Neural cell (in vitro differentiated cells): ENCODE measurements around the gene COL4A2. TPM values are rescaled to one million over a fixed set of nuclear protein-coding genes. Genes with fewer than 3 reads are reported as not detected.

Experiments used
- H2AFZ ChIP-seq: fragments of 200-600, 300-800 bp; sonication (generic), shearing (Covaris generic); 2 replicates; pipeline ENCODE4 v1.6.0; 2014; ENCODE audit warnings: low read depth, mild to moderate bottlenecking, antibody characterized with exemption, low read length, moderate library complexity
- H3F3A ChIP-seq: fragments of 200-600 bp; shearing (Covaris generic); 2 replicates; pipeline ENCODE4 v1.6.1; 2016; ENCODE audit warnings: mild to moderate bottlenecking, moderate library complexity, mixed read lengths, antibody characterized with exemption, low read length; ENCODE audit not compliant: insufficient read depth, poor library complexity, severe bottlenecking
- H3K27ac ChIP-seq: fragments of 200-600, 300-800 bp; sonication (generic), shearing (Covaris generic); 2 replicates; pipeline ENCODE4 v1.5.1; 2014; ENCODE audit warnings: mild to moderate bottlenecking, low read length, moderate library complexity
- H3K27me3 ChIP-seq: fragments of 300-800, 200-600 bp; sonication (generic), shearing (Covaris generic); 2 replicates; pipeline ENCODE4 v1.6.0; 2014; ENCODE audit warnings: mild to moderate bottlenecking, low read depth, low read length, moderate library complexity; ENCODE audit not compliant: insufficient read depth
- H3K36me3 ChIP-seq: fragments of 300-800, 200-600 bp; sonication (generic), shearing (Covaris generic); 2 replicates; pipeline ENCODE4 v1.5.1; 2014; ENCODE audit warnings: mild to moderate bottlenecking, antibody characterized with exemption, low read length, moderate library complexity; ENCODE audit not compliant: insufficient read depth
- H3K4me2 ChIP-seq: fragments of 300-800, 200-600 bp; sonication (generic), shearing (Covaris generic); 2 replicates; pipeline ENCODE4 v1.6.0; 2014; ENCODE audit warnings: mild to moderate bottlenecking, low read length
- H3K4me3 ChIP-seq: fragments of 300-800, 200-600 bp; sonication (generic), shearing (Covaris generic); 2 replicates; pipeline ENCODE4 v1.5.1; 2014; ENCODE audit warnings: mild to moderate bottlenecking, low read length, moderate library complexity
- H3K79me2 ChIP-seq: fragments of 200-600 bp; shearing (Covaris generic); replicated peaks from 2 replicates; pipeline ENCODE4 v1.6.0; 2014; ENCODE audit warnings: mild to moderate bottlenecking, low read length, moderate library complexity; ENCODE audit not compliant: insufficient read depth
- H3K9ac ChIP-seq: fragments of 300-800, 200-600 bp; sonication (generic), shearing (Covaris generic); 2 replicates; pipeline ENCODE4 v1.6.1; 2016; ENCODE audit warnings: mild to moderate bottlenecking, low read length, mixed read lengths
- H3K9me2 ChIP-seq: fragments of 200-600 bp; shearing (Covaris generic); 2 replicates; pipeline ENCODE4 v1.6.1; 2016; ENCODE audit warnings: mild to moderate bottlenecking, low read length, mixed read lengths; ENCODE audit not compliant: insufficient read depth
- H3K9me3 ChIP-seq: fragments of 200-600, 300-800 bp; sonication (generic), shearing (Covaris generic); 2 replicates; pipeline ENCODE4 v1.6.1; 2016; ENCODE audit warnings: mild to moderate bottlenecking, mixed run types, low read length, moderate library complexity, mixed read lengths
- H4K20me1 ChIP-seq: fragments of 200-600 bp; shearing (Covaris generic); 2 replicates; pipeline ENCODE4 v1.6.1; 2016; ENCODE audit warnings: mild to moderate bottlenecking, mixed run types; ENCODE audit not compliant: insufficient read depth
- CTCF ChIP-seq: fragments of 450-650 bp; IDR thresholded peaks from 2 replicates; pipeline ENCODE4 v1.5.1; 2014; ENCODE audit warnings: antibody characterized with exemption, mild to moderate bottlenecking, moderate library complexity; ENCODE audit not compliant: poor library complexity, severe bottlenecking
- EP300 ChIP-seq: fragments of 450-650 bp; conservative IDR thresholded peaks from 2 replicates; pipeline ENCODE4 v1.6.1; 2014; ENCODE audit warnings: antibody characterized with exemption, mild to moderate bottlenecking, moderate library complexity; ENCODE audit not compliant: poor library complexity, severe bottlenecking
- EZH2 ChIP-seq: fragments of 200-600, 300-800 bp; shearing (Covaris generic), sonication (generic); IDR thresholded peaks from 2 replicates; pipeline ENCODE4 v1.6.1; 2014; ENCODE audit warnings: antibody characterized with exemption, low read length, borderline replicate concordance, mild to moderate bottlenecking; ENCODE audit not compliant: insufficient read depth, poor library complexity, severe bottlenecking
- MXI1 ChIP-seq: fragments of 450-650 bp; conservative IDR thresholded peaks from 2 replicates; pipeline ENCODE4 v1.6.1; 2014; ENCODE audit warnings: antibody characterized with exemption, mild to moderate bottlenecking; ENCODE audit not compliant: poor library complexity, severe bottlenecking
- POLR2AphosphoS5 ChIP-seq: IDR thresholded peaks from 2 replicates; pipeline ENCODE4 v1.6.1; 2012
- RAD21 ChIP-seq: fragments of 450-650 bp; conservative IDR thresholded peaks from 2 replicates; pipeline ENCODE4 v1.6.1; 2014; ENCODE audit warnings: antibody characterized with exemption, mild to moderate bottlenecking, moderate library complexity
- REST ChIP-seq: IDR thresholded peaks from 2 replicates; pipeline ENCODE4 v1.6.1; 2012; ENCODE audit warnings: borderline replicate concordance
- SMC3 ChIP-seq: fragments of 450-650 bp; conservative IDR thresholded peaks from 2 replicates; pipeline ENCODE4 v1.6.1; 2014; ENCODE audit warnings: antibody characterized with exemption, mild to moderate bottlenecking, moderate library complexity; ENCODE audit not compliant: poor library complexity
- TAF1 ChIP-seq: IDR thresholded peaks from 2 replicates; pipeline ENCODE4 v1.6.1; 2012; ENCODE audit warnings: low read depth
- polyA plus RNA-seq: library from polyadenylated mRNA; depleted of rRNA; stranded (reverse); fragments of >200 nt; gene quantifications from 2 replicates; pipeline ENCODE4 v1.2.3, GENCODE V29; 2014

The COL4A2 gene
- polyA plus RNA-seq, 1 donor from 2014 or later = 30.8 TPM

- Histone ChIP-seq H3K4me3 (no peak overlapping the region), H3K36me3 (no peaks in the 10 kb centered on the region), H2AFZ (no peak overlapping the region), H3K27me3 (no peaks in the 10 kb centered on the region), H3K4me2 (no peak overlapping the region), H3F3A (no peaks in the 10 kb centered on the region), H3K9me3 (no peaks in the 10 kb centered on the region), H3K9me2 (no peaks in the 10 kb centered on the region), H3K9ac (no peak overlapping the region), H4K20me1 (no peaks in the 10 kb centered on the region), H3K27ac (no peak overlapping the region), H3K79me2 (no peaks in the 10 kb centered on the region)
- TF ChIP-seq REST (no peak), POLR2AphosphoS5 (no peak), TAF1 (no peak), RAD21 (no peak), MXI1 (no peak), EZH2 (no peak), EP300 (no peak), CTCF (no peak), SMC3 (no peak)
These were observed 96.6 kb downstream of the COL4A2 start for GRCh38 chr13:110403721-110404120.

- no peak overlapping the region for H2AFZ ChIP-seq
- no peaks in the 10 kb centered on the region for H3K79me2 ChIP-seq
- H3K9me2 ChIP-seq = no peaks in the 10 kb centered on the region
- H3K27me3 ChIP-seq = no peaks in the 10 kb centered on the region
- H3K4me3 ChIP-seq = no peak overlapping the region
- no peak overlapping the region for H3K27ac ChIP-seq
- no peaks in the 10 kb centered on the region for H4K20me1 ChIP-seq
- H3K9ac ChIP-seq = no peak overlapping the region
- H3K36me3 ChIP-seq = no peaks in the 10 kb centered on the region
- TF ChIP-seq SMC3 = no peak
- TF ChIP-seq EP300 = no peak
- H3F3A ChIP-seq = no peaks in the 10 kb centered on the region
- H3K4me2 ChIP-seq = no peak overlapping the region
- no peaks in the 10 kb centered on the region for H3K9me3 ChIP-seq
These were observed 97.2 kb downstream of the COL4A2 start for GRCh38 chr13:110404321-110404720.
